ENCODE measurements around the gene GCDH.
"Not testable (repeated sequence)": the region's sequence is repeated elsewhere in the genome, so short reads cannot be mapped to it uniquely, and the experiment has no call there.

The GCDH gene

DNA sequence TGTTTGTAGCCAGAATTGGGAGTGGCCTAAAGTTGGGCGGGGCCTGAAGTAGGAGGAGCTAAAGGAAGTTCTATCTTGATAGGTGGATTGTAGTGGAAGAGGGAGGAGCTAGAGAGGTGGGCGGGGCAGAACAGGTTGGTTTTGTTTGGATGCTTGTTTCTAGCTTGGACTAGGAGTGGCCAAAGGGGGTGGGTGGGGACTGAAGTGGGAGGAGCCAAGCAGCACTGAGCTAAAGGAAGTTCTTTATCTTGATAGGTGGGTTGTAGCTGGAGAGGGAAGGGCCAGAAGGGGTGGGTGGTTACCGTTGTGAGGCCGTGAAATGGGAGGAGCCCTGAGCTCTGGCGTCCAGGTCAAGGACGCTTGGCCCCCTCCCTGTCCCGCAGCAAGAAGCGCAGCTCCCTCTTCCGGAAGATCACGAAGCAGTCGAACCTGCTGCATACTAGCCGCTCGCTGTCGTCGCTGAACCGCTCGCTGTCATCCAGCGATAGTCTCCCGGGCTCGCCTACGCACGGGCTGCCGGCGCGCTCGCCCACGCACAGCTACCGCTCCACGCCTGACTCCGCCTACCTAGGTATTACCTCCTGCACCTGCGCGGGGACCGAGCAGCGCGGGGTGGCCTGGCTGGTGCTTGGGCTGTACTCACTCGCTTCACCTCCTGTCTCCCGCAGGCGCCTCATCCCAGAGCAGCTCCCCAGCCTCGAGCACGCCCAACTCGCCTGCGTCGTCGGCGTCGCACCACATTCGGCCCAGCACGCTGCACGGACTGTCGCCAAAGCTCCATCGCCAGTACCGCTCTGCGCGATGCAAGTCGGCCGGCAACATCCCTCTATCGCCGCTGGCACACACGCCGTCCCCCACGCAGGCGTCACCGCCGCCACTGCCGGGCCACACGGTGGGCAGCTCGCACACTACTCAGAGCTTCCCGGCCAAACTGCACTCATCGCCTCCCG, 17.7 kb upstream of the GCDH start:
- DNase-seq (ENCODE audit: low read depth in 1 of 2, low spot score in 1 of 2): no peak

DNA sequence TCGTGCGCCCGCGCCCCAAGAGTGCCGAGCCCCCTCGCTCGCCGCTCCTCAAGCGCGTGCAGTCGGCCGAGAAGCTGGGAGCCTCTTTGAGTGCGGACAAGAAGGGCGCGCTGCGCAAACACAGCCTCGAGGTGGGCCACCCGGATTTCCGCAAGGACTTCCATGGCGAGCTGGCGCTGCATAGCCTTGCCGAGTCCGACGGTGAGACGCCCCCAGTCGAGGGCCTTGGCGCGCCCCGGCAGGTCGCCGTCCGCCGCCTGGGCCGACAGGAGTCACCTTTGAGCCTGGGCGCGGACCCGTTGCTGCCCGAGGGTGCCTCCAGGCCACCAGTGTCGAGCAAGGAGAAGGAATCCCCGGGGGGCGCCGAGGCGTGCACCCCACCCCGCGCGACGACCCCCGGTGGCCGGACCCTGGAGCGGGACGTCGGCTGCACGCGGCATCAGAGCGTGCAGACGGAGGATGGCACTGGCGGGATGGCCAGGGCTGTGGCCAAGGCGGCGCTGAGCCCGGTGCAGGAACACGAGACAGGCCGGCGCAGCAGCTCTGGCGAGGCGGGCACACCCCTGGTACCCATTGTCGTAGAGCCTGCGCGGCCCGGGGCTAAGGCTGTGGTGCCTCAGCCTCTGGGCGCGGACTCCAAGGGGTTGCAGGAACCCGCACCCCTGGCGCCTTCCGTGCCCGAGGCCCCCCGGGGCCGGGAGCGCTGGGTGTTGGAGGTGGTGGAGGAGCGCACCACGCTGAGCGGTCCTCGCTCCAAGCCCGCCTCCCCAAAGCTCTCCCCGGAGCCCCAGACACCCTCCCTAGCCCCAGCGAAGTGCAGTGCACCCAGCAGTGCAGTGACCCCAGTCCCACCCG, 16.8 kb upstream of the GCDH start:
- no peak for DNase-seq (ENCODE audit: low read depth in 1 of 2, low spot score in 1 of 2)

DNA sequence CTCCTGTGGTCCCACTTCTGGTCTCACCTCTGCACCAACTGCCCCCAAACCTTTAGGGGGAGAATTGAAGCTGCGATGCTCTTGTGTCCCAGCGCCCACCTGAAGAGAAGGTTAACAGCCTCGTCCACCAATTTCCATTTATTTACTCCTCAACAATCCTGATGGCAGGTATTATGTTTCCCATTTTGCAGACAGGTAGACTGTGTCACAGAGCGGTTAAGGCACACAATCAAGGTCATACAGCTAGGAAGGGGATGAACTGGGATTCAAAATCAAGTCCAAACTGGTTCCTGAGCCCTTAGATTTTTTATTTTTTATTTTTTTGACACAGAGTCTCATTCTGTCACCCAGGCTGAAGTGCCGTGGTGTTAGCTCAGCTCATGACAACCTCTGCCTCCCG, 15.9 kb upstream of the GCDH start:
- DNase-seq (ENCODE audit: low read depth in 1 of 2, low spot score in 1 of 2): no peak

DNA sequence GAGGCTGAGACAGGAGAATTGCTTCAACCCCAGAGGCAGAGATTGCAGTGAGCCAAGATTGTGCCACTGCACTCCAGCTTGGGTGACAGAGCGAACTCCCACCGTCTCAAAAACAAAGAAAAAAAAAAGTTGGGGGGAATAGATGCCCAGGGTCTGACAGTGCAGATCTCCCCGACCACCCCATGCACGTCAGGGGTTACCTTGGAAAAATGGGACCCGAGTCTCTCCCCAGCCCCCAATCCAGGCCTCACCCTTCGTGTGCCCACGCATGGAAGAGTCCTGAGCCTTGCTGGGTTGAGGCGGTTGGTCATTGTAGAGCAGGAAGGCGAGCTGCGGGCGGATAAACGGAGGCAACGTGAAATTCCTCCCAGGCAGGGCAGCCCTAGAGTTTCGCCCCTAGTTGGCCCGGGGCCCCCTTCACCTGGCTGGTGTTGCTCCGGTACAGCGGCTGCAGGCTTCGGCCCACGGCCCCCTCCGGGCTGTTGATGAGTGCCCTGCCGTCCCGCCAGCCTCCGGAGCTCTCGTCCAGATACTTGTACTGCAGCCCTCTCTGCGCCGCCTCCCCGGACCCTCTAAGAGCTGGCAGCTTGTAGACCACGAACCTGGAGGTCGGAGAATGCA, 10.3 kb upstream of the GCDH start:
- DNase-seq (ENCODE audit: low read depth in 1 of 2, low spot score in 1 of 2): no peak

DNA sequence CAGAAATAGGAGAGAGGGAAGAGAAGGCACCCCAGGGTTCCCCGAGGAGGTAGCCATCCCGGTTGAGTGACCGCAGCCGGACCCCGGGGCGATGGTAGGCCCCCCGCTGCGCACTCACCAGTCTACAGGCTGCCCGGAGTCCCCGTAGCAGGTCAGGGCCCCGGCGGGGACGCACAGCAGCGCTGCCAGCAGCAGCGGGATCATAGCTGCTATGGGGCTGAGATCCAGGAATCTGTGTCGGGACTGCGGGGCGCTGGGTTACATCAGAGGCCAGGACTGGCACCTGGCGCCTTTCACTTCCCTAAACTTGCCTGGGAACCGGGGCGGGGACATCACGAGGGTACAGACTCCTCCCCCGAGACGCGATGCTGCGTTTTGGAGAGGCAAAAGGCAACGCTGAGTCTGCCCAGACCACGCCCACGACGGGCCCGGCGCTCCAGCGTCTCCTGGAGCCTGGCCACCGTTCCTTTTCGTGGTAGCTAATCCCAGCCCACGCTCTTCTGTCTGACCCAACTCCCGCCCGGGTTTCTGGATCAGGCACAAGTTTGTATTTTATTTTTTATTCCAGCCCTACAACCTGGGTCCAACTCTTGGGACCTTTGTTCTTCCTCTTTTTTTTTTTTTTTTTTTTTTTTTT, 9.7 kb upstream of the GCDH start, which contains the start of gene DNASE2:
Gene DNASE2, minus strand, starts transcription at position 278 of the 637 bp plus-strand sequence. Its CDS starts 74 bp downstream, at position 204.
- peak; percentile 73 to 84 for DNase-seq (ENCODE audit: low read depth in 1 of 2, low spot score in 1 of 2)

DNA sequence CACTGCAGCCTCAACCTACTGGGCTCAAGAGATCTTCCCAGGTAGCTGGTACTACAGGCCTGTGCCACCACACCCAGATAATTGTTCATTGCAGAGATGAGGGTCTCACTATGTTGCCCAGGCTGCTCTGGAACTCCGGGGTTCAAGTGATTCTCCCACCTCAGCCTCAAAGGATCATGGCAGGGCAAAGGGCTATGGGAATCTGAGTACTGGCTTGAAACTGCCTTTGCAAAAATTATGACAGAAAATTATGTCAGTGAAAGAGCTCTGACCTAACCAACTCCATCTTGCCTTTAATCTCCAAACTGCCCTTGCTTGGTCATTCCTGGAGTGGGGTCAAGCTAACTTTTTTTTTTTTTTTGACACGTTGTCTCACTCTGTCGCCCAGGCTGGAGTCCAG, 8.4 kb upstream of the GCDH start:
- DNase-seq (ENCODE audit: low read depth in 1 of 2, low spot score in 1 of 2): no peak

DNA sequence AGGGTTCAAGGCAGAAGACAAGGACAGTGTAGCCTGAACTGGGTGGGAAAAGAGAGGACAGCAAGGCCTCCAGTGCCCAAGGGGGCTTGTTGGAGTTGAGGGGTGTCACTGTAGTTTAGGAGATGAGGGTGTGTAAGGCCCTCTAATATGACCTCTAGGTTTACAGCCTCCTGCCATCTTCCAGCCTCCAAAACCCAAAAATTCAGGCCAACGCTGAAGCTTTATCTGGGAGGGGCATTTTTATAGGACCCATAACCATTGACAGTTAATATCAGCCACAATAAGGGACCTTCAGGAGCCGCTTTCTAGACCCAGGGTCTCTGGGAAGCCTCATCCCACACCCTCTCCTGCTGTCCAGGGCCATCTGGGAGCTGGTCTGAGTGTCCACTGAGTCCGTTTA, 6.8 kb upstream of the GCDH start:
- DNase-seq (ENCODE audit: low read depth in 1 of 2, low spot score in 1 of 2): no peak

DNA sequence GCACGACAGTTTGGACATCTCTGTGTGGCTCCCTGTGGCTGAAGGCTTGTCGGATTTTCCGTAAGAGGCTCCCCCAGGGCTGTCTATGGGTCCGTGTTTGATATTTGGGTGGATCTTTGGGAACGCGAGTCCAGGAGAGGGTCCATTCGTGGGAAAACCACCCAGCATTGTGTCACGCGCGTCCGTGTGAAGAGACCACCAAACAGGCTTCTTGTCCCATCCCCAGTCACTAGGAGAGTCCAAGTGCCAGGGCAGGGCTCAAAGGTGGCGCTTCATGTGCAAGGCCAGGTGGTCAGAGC, 6.4 kb upstream of the GCDH start:
- DNase-seq (ENCODE audit: low read depth in 1 of 2, low spot score in 1 of 2): no peak

DNA sequence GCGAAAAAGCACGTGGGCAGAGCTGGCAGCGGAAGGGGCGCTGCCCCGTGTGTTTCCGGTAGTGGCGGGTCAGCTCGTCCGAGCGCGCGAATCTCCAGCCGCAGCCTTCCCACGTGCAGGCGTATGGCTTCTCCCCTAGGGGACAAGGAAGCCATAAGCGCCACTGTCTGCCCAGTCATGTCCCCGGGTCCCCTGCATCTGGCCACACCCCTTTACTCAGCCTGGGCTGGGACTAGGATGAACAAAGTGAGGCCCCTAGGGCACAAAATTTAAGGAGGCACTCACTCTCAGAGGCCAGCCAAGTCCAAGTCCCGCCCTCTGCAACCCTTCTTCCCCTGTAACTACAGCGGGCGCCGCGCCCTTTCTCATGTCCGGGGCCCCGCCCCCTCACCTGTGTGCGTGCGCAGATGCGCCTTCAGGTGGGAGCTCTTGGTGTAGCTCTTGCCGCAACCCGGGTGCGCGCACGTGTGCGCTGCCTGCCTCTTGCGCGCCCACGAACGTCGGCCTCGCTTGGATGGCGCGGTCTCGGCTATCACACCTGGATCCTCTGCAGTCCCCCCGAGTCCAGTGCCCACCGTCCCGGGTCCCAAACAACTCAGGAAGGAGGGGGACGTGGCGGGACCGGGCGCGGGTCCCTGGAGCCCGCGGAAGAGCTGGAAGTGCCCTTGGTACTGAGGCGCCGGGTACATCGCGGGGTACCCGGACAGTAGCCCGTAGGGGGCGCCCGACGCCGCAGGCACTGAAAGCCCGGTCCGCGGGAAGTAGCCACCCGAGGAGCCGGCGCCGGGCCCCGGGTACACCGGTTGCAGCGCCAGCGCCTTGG, 5.8 kb upstream of the GCDH start:
- peak; percentile 75 to 82 for DNase-seq (ENCODE audit: low read depth in 1 of 2, low spot score in 1 of 2)

DNA sequence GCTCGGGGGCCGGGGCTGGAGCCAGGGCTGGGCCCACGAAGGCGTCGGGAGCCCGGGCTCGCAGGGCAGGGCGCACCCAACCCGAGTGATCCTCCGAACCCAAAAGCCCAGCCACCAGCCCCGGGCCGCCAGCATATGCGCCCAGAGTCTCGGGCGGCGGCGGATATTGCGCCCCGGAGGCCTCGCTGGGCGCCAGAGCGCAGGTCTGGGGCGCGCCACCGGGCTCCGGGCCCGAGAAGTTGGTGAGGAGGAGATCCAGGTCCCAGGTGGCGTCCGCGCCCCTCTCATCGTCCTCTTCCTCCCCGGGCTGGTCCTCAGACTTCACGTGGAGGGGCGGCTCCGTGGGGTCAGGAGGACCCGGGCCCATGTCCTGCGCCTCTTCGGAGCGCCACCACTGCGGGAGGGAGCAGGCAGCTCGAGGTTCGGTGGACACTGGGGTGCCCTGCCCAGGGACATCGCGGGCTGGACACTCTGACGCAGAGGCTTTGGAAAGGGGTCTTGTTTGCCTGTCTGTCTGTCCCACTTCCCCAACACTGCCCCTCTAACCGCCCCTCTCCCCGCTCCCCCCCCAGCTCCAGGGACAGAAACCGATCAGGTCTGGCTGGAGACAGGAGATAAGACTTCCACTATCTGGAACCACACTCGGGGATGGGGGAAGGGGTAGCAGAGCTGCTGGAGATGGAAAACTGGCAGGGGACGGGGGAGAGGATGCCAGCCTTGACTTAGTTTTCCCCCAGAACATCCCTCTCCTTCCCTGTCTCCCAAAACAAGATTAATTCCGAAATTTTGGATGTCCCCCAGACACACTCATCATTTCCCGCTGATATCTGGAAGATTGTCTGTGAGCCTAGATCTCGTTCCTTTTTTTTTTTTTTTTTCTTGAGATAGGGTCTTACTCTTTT, 5.0 kb upstream of the GCDH start:
- no peak for DNase-seq (ENCODE audit: low read depth in 1 of 2, low spot score in 1 of 2)

DNA sequence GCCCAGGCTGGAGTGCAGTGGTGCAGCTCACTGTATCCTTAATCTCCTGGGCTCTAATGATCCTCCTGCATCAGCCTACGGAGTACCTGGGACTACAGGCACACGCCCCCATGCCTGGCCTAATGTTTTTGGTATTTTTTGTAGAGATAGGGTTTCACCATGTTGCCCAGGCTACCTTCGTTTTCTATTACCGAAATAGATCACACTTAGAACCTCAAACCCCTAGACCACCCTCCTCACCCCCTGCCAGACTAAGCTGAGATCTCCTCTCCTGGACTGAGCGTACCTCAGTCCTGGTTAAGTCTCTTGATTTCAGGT, 4.3 kb upstream of the GCDH start:
- no peak for DNase-seq (ENCODE audit: low read depth in 1 of 2, low spot score in 1 of 2)

DNA sequence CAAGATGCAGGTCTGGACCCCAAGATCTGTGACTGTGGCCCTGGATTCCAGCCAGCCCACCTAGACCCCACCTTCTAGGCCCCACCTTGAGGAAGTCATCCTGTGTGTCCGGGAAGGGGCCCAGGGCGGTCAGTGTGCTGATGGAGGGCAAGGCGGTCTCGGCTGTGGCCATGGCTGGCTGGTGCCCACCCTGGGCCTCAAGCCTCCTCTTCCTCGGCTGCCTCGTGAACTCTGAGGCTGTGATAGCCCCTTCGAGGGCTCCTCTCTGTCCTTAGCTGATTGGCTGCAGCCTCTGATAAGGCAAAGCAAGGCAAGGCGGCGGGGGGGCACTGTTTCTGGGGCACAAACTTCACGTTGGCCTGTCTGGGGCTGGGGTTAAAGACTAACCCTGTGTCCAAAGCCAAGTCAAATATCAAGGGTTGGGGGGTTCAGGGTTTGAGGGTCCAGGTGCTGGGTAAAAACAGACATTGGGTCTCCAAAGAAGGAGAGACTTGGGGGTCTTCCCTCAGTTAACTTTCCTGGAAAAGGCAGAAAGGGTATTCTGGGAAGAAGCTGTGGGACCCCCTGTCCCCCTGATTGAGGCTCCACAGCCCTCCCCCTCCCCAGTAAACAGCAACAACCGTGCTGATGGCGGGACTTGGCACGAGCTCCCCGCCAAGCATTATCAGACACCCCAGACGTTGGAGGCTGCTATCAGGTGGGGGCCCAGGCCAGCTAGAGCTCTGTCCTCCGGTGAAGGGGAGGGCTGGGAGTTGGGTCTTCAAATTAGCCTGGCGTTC, 3.8 kb upstream of the GCDH start, which contains the start of gene KLF1:
Gene KLF1, minus strand, starts transcription at position 233 of the 779 bp plus-strand sequence. Its CDS starts 61 bp downstream, at position 172.
- no peak for DNase-seq (ENCODE audit: low read depth in 1 of 2, low spot score in 1 of 2)

DNA sequence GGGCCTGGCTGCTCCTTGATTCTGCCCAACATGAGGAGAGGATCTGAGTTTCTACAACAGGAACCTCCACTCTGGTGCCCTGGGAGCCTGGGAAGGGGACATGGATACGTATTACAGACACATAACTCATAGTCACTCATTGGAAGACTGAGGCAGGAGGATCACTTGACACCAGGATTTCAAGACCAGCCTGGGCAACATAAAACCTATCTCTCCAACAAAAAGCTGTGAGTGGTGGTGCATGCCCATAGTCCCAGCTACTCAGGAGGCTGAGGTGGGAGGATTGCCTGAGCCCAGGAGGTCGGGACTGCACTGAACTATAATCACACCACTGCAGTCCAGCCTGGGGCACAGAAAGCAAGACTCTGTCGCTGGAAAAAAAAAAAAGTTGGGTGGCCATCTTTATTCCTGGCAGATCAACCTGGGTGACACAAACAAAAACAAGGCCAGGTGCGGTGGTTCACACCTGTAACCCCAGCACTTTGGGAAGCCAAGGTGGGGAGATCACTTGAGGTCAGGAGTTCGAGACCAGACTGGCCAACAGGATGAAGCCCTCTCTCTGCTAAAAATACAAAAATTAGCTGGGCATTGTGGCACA, 2.9 kb upstream of the GCDH start:
- no peak for DNase-seq (ENCODE audit: low read depth in 1 of 2, low spot score in 1 of 2)

DNA sequence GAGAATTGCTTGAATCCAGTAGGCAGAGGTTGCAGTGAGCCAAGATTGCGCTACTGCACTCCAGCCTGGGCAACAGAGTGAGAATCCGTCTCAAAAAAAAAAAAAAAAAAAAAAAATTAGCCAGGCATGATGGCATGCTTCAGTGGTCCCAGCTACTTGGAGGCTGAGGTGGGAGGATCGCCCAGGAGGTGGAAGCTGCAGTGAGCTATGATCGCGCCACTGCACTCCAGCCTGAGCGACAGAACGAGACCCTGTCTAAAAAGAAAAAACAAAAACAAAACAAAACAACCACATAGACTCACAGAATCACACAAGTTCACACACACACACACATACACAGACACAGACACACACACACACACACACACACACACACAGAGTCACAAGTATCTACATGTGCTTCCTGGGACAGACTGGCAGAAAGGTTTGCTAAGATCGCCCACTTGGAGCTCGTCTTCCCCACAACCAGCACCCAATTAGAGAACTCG, 617 bp upstream of the GCDH start:
- DNase-seq (ENCODE audit: low read depth in 1 of 2, low spot score in 1 of 2): not testable (repeated sequence)

DNA sequence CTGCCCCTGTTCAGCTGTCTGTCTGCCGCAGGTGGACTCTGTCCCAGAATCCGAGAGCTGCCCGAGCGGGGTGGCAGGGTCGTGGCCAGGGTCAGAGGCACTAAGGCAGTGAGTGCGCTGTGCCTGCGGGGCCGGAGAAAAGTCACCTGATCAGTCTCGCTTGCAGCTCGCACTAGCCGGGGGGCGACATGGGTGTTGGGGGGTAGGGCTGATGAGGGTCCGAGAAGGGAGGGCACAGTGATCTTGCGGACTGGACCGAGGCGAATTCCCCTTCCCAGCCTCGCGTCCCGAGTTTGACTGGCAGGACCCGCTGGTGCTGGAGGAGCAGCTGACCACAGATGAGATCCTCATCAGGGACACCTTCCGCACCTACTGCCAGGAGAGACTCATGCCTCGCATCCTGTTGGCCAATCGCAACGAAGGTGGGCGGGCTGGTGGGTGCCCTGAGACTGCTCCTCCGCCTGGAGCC, 627 bp downstream of the GCDH start:
- no peak for DNase-seq (ENCODE audit: low read depth in 1 of 2, low spot score in 1 of 2)

DNA sequence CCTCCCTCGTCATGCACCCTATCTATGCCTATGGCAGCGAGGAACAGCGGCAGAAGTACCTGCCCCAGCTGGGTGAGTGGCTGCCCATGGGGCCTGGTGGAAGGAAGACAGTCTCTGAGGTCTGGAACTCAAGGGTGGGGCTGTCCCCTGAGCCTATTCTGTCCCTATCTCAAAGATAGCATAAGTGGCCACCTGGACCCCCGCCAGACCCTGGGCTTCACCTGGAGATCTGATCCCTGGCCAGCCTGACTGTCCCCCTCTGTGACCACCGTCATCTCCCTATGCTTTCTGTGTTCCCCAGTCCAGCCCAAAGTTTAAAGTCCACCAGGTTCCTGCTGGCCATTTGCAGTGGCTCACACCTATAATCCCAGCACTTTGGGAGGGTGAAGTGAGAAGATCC, 2.6 kb downstream of the GCDH start:
- DNase-seq (ENCODE audit: low read depth in 1 of 2, low spot score in 1 of 2): no peak

DNA sequence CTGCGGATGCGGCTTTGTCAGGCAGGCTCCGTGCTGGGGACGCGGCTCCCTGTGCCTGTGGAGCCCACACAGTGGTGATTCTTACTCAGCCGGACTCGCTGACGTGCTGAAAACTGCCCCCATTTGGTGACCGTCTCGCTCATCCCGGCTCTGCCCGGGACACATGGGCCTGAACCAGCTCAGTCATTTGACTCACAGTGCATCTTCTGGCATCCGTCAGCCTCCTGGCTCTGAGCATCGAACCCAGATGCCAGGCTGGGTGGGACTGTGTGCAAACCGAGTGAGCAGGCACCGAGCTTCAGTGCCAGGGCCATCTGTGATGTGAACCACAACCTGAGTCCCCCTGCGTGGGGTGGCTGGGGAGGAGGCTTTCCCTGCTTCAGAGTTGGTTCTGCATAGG, 5.5 kb downstream of the GCDH start:
- no peak for DNase-seq (ENCODE audit: low read depth in 1 of 2, low spot score in 1 of 2)

All from activated CD4-positive, alpha-beta T cell treated with anti-CD3 and anti-CD28 coated beads, Interleukin-2, amount 50 U/mL, for 24 hours (primary cell).